Measurements from ENCODE around the gene FXN.

The FXN gene

DNA sequence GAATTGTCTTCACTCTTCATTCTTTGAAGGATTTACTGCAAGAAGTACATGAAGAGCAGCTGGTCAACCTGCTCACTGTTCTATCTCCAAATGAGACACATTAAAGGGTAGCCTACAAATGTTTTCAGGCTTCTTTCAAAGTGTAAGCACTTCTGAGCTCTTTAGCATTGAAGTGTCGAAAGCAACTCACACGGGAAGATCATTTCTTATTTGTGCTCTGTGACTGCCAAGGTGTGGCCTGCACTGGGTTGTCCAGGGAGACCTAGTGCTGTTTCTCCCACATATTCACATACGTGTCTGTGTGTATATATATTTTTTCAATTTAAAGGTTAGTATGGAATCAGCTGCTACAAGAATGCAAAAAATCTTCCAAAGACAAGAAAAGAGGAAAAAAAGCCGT lies 37.6 kb downstream of the FXN start:
- no peak for ATAC-seq
- TF ChIP-seq ESRRG (CRISPR knock-in tag; IDR thresholded peaks at IDR 0.05) (no peak), ZFP30 (CRISPR knock-in tag; IDR thresholded peaks at IDR 0.05) (no peak), ZFP3 (CRISPR knock-in tag; IDR thresholded peaks at IDR 0.05) (no peak), ISL1 (CRISPR knock-in tag; IDR thresholded peaks at IDR 0.05) (no peak), TCF4 (CRISPR knock-in tag; IDR thresholded peaks at IDR 0.05; ENCODE audit: borderline replicate concordance) (no peak), ZNF70 (CRISPR knock-in tag; IDR thresholded peaks at IDR 0.05) (no peak), GLIS3 (CRISPR knock-in tag; IDR thresholded peaks at IDR 0.05) (no peak), RARB (CRISPR knock-in tag; IDR thresholded peaks at IDR 0.05) (no peak), CSDC2 (CRISPR knock-in tag; IDR thresholded peaks at IDR 0.05) (no peak), PPARA (CRISPR knock-in tag; IDR thresholded peaks at IDR 0.05; ENCODE audit: borderline replicate concordance) (no peak), ZNF565 (CRISPR knock-in tag; conservative IDR thresholded peaks at IDR 0.05; ENCODE audit: low read depth) (no peak), TOX (CRISPR knock-in tag; IDR thresholded peaks at IDR 0.05; ENCODE audit: borderline replicate concordance) (no peak), SNAI2 (CRISPR knock-in tag; IDR thresholded peaks at IDR 0.05) (no peak)
- TF ChIP-seq, protein P1, sequence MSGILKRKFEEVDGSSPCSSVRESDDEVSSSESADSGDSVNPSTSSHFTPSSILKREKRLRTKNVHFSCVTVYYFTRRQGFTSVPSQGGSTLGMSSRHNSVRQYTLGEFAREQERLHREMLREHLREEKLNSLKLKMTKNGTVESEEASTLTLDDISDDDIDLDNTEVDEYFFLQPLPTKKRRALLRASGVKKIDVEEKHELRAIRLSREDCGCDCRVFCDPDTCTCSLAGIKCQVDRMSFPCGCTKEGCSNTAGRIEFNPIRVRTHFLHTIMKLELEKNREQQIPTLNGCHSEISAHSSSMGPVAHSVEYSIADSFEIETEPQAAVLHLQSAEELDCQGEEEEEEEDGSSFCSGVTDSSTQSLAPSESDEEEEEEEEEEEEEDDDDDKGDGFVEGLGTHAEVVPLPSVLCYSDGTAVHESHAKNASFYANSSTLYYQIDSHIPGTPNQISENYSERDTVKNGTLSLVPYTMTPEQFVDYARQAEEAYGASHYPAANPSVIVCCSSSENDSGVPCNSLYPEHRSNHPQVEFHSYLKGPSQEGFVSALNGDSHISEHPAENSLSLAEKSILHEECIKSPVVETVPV (CRISPR knock-in tag; IDR thresholded peaks at IDR 0.05), result no peak
- TF ChIP-seq, protein P2, sequence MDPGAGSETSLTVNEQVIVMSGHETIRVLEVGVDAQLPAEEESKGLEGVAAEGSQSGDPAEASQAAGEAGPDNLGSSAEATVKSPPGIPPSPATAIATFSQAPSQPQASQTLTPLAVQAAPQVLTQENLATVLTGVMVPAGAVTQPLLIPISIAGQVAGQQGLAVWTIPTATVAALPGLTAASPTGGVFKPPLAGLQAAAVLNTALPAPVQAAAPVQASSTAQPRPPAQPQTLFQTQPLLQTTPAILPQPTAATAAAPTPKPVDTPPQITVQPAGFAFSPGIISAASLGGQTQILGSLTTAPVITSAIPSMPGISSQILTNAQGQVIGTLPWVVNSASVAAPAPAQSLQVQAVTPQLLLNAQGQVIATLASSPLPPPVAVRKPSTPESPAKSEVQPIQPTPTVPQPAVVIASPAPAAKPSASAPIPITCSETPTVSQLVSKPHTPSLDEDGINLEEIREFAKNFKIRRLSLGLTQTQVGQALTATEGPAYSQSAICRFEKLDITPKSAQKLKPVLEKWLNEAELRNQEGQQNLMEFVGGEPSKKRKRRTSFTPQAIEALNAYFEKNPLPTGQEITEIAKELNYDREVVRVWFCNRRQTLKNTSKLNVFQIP (CRISPR knock-in tag; IDR thresholded peaks at IDR 0.05; ENCODE audit: borderline replicate concordance, low read depth), result no peak

DNA sequence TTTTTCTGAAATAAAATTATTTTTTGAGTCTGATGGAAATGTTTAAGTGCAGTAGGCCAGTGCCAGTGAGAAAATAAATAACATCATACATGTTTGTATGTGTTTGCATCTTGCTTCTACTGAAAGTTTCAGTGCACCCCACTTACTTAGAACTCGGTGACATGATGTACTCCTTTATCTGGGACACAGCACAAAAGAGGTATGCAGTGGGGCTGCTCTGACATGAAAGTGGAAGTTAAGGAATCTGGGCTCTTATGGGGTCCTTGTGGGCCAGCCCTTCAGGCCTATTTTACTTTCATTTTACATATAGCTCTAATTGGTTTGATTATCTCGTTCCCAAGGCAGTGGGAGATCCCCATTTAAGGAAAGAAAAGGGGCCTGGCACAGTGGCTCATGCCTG lies 39.2 kb downstream of the FXN start:
- TF ChIP-seq ESRRG (CRISPR knock-in tag; IDR thresholded peaks at IDR 0.05) (no peak), ARNTL (CRISPR knock-in tag; IDR thresholded peaks at IDR 0.05; ENCODE audit: borderline replicate concordance, low read depth) (no peak), ISL1 (CRISPR knock-in tag; IDR thresholded peaks at IDR 0.05) (no peak), TCF4 (CRISPR knock-in tag; IDR thresholded peaks at IDR 0.05; ENCODE audit: borderline replicate concordance) (no peak), OSR1 (CRISPR knock-in tag; IDR thresholded peaks at IDR 0.05) (no peak), ZC3H10 (CRISPR knock-in tag; IDR thresholded peaks at IDR 0.05) (no peak), ZFP30 (CRISPR knock-in tag; IDR thresholded peaks at IDR 0.05) (no peak), PPARA (CRISPR knock-in tag; IDR thresholded peaks at IDR 0.05; ENCODE audit: borderline replicate concordance) (no peak), BACH2 (CRISPR knock-in tag; IDR thresholded peaks at IDR 0.05; ENCODE audit: borderline replicate concordance) (no peak), ZNF70 (CRISPR knock-in tag; IDR thresholded peaks at IDR 0.05) (no peak), SNAI2 (CRISPR knock-in tag; IDR thresholded peaks at IDR 0.05) (no peak), CSDC2 (CRISPR knock-in tag; IDR thresholded peaks at IDR 0.05) (no peak), ZNF8 (CRISPR knock-in tag; IDR thresholded peaks at IDR 0.05) (no peak)
- TF ChIP-seq, protein P3, sequence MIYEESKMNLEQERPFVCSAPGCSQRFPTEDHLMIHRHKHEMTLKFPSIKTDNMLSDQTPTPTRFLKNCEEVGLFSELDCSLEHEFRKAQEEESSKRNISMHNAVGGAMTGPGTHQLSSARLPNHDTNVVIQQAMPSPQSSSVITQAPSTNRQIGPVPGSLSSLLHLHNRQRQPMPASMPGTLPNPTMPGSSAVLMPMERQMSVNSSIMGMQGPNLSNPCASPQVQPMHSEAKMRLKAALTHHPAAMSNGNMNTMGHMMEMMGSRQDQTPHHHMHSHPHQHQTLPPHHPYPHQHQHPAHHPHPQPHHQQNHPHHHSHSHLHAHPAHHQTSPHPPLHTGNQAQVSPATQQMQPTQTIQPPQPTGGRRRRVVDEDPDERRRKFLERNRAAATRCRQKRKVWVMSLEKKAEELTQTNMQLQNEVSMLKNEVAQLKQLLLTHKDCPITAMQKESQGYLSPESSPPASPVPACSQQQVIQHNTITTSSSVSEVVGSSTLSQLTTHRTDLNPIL (CRISPR knock-in tag; IDR thresholded peaks at IDR 0.05; ENCODE audit: low read depth), result no peak
- TF ChIP-seq, protein P4, sequence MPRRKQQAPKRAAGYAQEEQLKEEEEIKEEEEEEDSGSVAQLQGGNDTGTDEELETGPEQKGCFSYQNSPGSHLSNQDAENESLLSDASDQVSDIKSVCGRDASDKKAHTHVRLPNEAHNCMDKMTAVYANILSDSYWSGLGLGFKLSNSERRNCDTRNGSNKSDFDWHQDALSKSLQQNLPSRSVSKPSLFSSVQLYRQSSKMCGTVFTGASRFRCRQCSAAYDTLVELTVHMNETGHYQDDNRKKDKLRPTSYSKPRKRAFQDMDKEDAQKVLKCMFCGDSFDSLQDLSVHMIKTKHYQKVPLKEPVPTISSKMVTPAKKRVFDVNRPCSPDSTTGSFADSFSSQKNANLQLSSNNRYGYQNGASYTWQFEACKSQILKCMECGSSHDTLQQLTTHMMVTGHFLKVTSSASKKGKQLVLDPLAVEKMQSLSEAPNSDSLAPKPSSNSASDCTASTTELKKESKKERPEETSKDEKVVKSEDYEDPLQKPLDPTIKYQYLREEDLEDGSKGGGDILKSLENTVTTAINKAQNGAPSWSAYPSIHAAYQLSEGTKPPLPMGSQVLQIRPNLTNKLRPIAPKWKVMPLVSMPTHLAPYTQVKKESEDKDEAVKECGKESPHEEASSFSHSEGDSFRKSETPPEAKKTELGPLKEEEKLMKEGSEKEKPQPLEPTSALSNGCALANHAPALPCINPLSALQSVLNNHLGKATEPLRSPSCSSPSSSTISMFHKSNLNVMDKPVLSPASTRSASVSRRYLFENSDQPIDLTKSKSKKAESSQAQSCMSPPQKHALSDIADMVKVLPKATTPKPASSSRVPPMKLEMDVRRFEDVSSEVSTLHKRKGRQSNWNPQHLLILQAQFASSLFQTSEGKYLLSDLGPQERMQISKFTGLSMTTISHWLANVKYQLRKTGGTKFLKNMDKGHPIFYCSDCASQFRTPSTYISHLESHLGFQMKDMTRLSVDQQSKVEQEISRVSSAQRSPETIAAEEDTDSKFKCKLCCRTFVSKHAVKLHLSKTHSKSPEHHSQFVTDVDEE (CRISPR knock-in tag; IDR thresholded peaks at IDR 0.05), result no peak
- TF ChIP-seq, protein P5, sequence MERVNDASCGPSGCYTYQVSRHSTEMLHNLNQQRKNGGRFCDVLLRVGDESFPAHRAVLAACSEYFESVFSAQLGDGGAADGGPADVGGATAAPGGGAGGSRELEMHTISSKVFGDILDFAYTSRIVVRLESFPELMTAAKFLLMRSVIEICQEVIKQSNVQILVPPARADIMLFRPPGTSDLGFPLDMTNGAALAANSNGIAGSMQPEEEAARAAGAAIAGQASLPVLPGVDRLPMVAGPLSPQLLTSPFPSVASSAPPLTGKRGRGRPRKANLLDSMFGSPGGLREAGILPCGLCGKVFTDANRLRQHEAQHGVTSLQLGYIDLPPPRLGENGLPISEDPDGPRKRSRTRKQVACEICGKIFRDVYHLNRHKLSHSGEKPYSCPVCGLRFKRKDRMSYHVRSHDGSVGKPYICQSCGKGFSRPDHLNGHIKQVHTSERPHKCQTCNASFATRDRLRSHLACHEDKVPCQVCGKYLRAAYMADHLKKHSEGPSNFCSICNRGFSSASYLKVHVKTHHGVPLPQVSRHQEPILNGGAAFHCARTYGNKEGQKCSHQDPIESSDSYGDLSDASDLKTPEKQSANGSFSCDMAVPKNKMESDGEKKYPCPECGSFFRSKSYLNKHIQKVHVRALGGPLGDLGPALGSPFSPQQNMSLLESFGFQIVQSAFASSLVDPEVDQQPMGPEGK (CRISPR knock-in tag; IDR thresholded peaks at IDR 0.05; ENCODE audit: borderline replicate concordance), result no peak

More for the DNA sequence above, 39.2 kb downstream of the FXN start:
- ATAC-seq, result no peak

Data from SK-N-SH treated with all-trans-retinoic acid at 6 μM for 48 hours (cell line).